Mesothelial cell of epicardium (in vitro differentiated cells): ENCODE measurements around the gene IL17F. TPM values are rescaled to one million over a fixed set of nuclear protein-coding genes. Genes with fewer than 3 reads are reported as not detected.

Experiments used
- DNase-seq, 2 experiments: peaks; one replicate each; pipeline ENCODE4 v3.0.0; 2021; ENCODE audit warnings: low spot score in 2 of 2; ENCODE audit not compliant: unreplicated experiment in 2 of 2
- H3K27ac Mint-ChIP-seq: 2 replicates; pipeline ENCODE4 v1.8.0; 2021; ENCODE audit warnings: mixed read lengths
- H3K27me3 Mint-ChIP-seq: 2 replicates; pipeline ENCODE4 v1.8.0; 2021; ENCODE audit warnings: low read depth, mixed read lengths
- H3K36me3 Mint-ChIP-seq: 2 replicates; pipeline ENCODE4 v1.8.0; 2021; ENCODE audit warnings: mixed read lengths
- H3K4me1 Mint-ChIP-seq: 2 replicates; pipeline ENCODE4 v1.8.0; 2021; ENCODE audit warnings: mixed read lengths
- H3K4me3 Mint-ChIP-seq: 2 replicates; pipeline ENCODE4 v1.8.0; 2021; ENCODE audit warnings: mild to moderate bottlenecking, moderate library complexity, mixed read lengths
- H3K9me3 Mint-ChIP-seq: 2 replicates; pipeline ENCODE4 v1.8.0; 2021; ENCODE audit warnings: mixed read lengths
- CTCF ChIP-seq: fragments of 200-600 bp; sonication (generic); IDR thresholded peaks from one replicate; pipeline ENCODE4 v1.5.0; 2021; ENCODE audit warnings: antibody characterized with exemption; ENCODE audit not compliant: unreplicated experiment
- total RNA-seq: library from RNA; stranded (reverse); gene quantifications from 3 replicates; pipeline ENCODE4 v1.2.1, GENCODE V29; 2021

The IL17F gene
- total RNA-seq, 1 donor from 2014 or later, result not detected

- Mint-ChIP-seq H3K9me3 (peaks cover 3% of the 10 kb centered on the region), H3K4me3 (no peak overlapping the region), H3K36me3 (no peaks in the 10 kb centered on the region), H3K4me1 (no peaks in the 10 kb centered on the region), H3K27ac (no peak overlapping the region), H3K27me3 (peaks cover 34% of the 10 kb centered on the region)
- DNase-seq, result no peak
- no peak for TF ChIP-seq CTCF
Observed at GRCh38 chr6:52187098-52187497, 57.2 kb downstream of the IL17F start.

Other genes starting within 250 kb of the IL17F start
- 0.02 to 0.04 TPM (median 0.02 TPM) in 3 replicates for gene PKHD1, start 156.9 kb downstream of the IL17F start, total RNA-seq
- not detected in 3 replicates for gene IL17A, start 58.1 kb downstream of the IL17F start, total RNA-seq
- 71.4 to 74.5 TPM (median 71.6 TPM) in 3 replicates for gene MCM3, start 40.2 kb upstream of the IL17F start, total RNA-seq
- gene PAQR8, start 117.7 kb upstream of the IL17F start, total RNA-seq, result 9.5 to 9.7 TPM (median 9.5 TPM) in 3 replicates
- 33.0 to 36.1 TPM (median 34.4 TPM) in 3 replicates for gene EFHC1, start 175.8 kb upstream of the IL17F start, total RNA-seq